Stimulated activated naive CD8-positive, alpha-beta T cell treated with anti-CD3 and anti-CD28 coated beads, Interleukin-15, Interleukin-2, amounts not matched to agents 100 ng/mL and 50 ng/mL, for 24 hours (primary cell): ENCODE data around the gene QKI.
"Not testable (repeated sequence)": the region's sequence is repeated elsewhere in the genome, so short reads cannot be mapped to it uniquely, and the experiment has no call there.

Experiments used
- H3K27ac Mint-ChIP-seq: one replicate; pipeline ENCODE4 v1.8.0; 2021; ENCODE audit warnings: mild to moderate bottlenecking, mixed read lengths
- H3K27me3 Mint-ChIP-seq: one replicate; pipeline ENCODE4 v1.8.0; 2021; ENCODE audit warnings: mixed read lengths
- H3K36me3 Mint-ChIP-seq: one replicate; pipeline ENCODE4 v1.8.0; 2021; ENCODE audit warnings: low read depth, mixed read lengths
- H3K4me1 Mint-ChIP-seq: one replicate; pipeline ENCODE4 v1.8.0; 2021; ENCODE audit warnings: low read depth, mixed read lengths
- H3K4me3 Mint-ChIP-seq: one replicate; pipeline ENCODE4 v1.8.0; 2021; ENCODE audit warnings: mild to moderate bottlenecking, mixed read lengths
- H3K9me3 Mint-ChIP-seq: one replicate; pipeline ENCODE4 v1.8.0; 2021; ENCODE audit warnings: mixed read lengths

The QKI gene

GRCh38 chr6:163435023-163435422 is 20.5 kb downstream of the QKI start:
- Mint-ChIP-seq H3K4me3 (no peak overlapping the region), H3K27ac (no peak overlapping the region), H3K4me1 (peaks cover 69% of the 10 kb centered on the region), H3K36me3 (peaks cover 3% of the 10 kb centered on the region), H3K9me3 (no peaks in the 10 kb centered on the region), H3K27me3 (no peaks in the 10 kb centered on the region)

- Mint-ChIP-seq H3K4me3 (no peak overlapping the region), H3K27ac (no peak overlapping the region), H3K9me3 (no peaks in the 10 kb centered on the region), H3K4me1 (peaks cover 68% of the 10 kb centered on the region), H3K36me3 (peaks cover 3% of the 10 kb centered on the region), H3K27me3 (no peaks in the 10 kb centered on the region)
Measured at GRCh38 chr6:163436843-163437242, 22.3 kb downstream of the QKI start.

- Mint-ChIP-seq H3K27me3 (no peaks in the 10 kb centered on the region), H3K36me3 (peaks cover 3% of the 10 kb centered on the region), H3K9me3 (no peaks in the 10 kb centered on the region), H3K4me3 (no peak overlapping the region), H3K4me1 (peaks cover 68% of the 10 kb centered on the region), H3K27ac (no peak overlapping the region)
Measured at GRCh38 chr6:163437466-163437865, 22.9 kb downstream of the QKI start.

GRCh38 chr6:163438298-163438939 is 23.9 kb downstream of the QKI start:
- no peak overlapping the region for H3K27ac Mint-ChIP-seq
- H3K4me3 Mint-ChIP-seq: no peak overlapping the region
- peaks cover 5% of the 10 kb centered on the region for H3K36me3 Mint-ChIP-seq
- H3K9me3 Mint-ChIP-seq: no peaks in the 10 kb centered on the region
- no peaks in the 10 kb centered on the region for H3K27me3 Mint-ChIP-seq
- H3K4me1 Mint-ChIP-seq: peaks cover 62% of the 10 kb centered on the region

GRCh38 chr6:163438940-163439335 is 24.4 kb downstream of the QKI start:
- peaks cover 8% of the 10 kb centered on the region for H3K36me3 Mint-ChIP-seq
- H3K9me3 Mint-ChIP-seq: no peaks in the 10 kb centered on the region
- H3K4me3 Mint-ChIP-seq: no peak overlapping the region
- peaks cover 61% of the 10 kb centered on the region for H3K4me1 Mint-ChIP-seq
- no peaks in the 10 kb centered on the region for H3K27me3 Mint-ChIP-seq
- no peak overlapping the region for H3K27ac Mint-ChIP-seq

GRCh38 chr6:163439390-163439789 is 24.9 kb downstream of the QKI start:
- peaks cover 63% of the 10 kb centered on the region for H3K4me1 Mint-ChIP-seq
- H3K4me3 Mint-ChIP-seq, H3K27ac Mint-ChIP-seq, H3K27me3 Mint-ChIP-seq, H3K9me3 Mint-ChIP-seq: not testable (repeated sequence)
- peaks cover 11% of the 10 kb centered on the region for H3K36me3 Mint-ChIP-seq

GRCh38 chr6:163439997-163440396 is 25.5 kb downstream of the QKI start:
- H3K27me3 Mint-ChIP-seq: no peaks in the 10 kb centered on the region
- H3K9me3 Mint-ChIP-seq: no peaks in the 10 kb centered on the region
- no peak overlapping the region for H3K27ac Mint-ChIP-seq
- H3K4me1 Mint-ChIP-seq: peaks cover 61% of the 10 kb centered on the region
- H3K4me3 Mint-ChIP-seq: no peak overlapping the region
- H3K36me3 Mint-ChIP-seq: peaks cover 11% of the 10 kb centered on the region

- Mint-ChIP-seq H3K9me3 (no peaks in the 10 kb centered on the region), H3K27me3 (no peaks in the 10 kb centered on the region), H3K36me3 (peaks cover 12% of the 10 kb centered on the region), H3K4me3 (no peak overlapping the region), H3K27ac (no peak overlapping the region), H3K4me1 (peaks cover 49% of the 10 kb centered on the region)
Measured at GRCh38 chr6:163442336-163442735, 27.8 kb downstream of the QKI start.

- H3K9me3 Mint-ChIP-seq: no peaks in the 10 kb centered on the region
- H3K27me3 Mint-ChIP-seq: no peaks in the 10 kb centered on the region
- H3K4me1 Mint-ChIP-seq: peaks cover 44% of the 10 kb centered on the region
- H3K36me3 Mint-ChIP-seq: peaks cover 12% of the 10 kb centered on the region
- H3K4me3 Mint-ChIP-seq: no peak overlapping the region
- no peak overlapping the region for H3K27ac Mint-ChIP-seq
Measured at GRCh38 chr6:163444077-163444476, 29.6 kb downstream of the QKI start.

- Mint-ChIP-seq H3K4me3 (no peak overlapping the region), H3K4me1 (peaks cover 46% of the 10 kb centered on the region), H3K27me3 (no peaks in the 10 kb centered on the region), H3K9me3 (no peaks in the 10 kb centered on the region), H3K27ac (no peak overlapping the region), H3K36me3 (peaks cover 16% of the 10 kb centered on the region)
Measured at GRCh38 chr6:163446549-163446948, 32.0 kb downstream of the QKI start.

GRCh38 chr6:163449076-163449475 is 34.6 kb downstream of the QKI start:
- peaks cover 42% of the 10 kb centered on the region for H3K4me1 Mint-ChIP-seq
- peaks cover 10% of the 10 kb centered on the region for H3K36me3 Mint-ChIP-seq
- no peaks in the 10 kb centered on the region for H3K27me3 Mint-ChIP-seq
- H3K4me3 Mint-ChIP-seq: no peak overlapping the region
- no peaks in the 10 kb centered on the region for H3K9me3 Mint-ChIP-seq
- no peak overlapping the region for H3K27ac Mint-ChIP-seq

GRCh38 chr6:163454425-163454824 is 39.9 kb downstream of the QKI start:
- no peaks in the 10 kb centered on the region for H3K27me3 Mint-ChIP-seq
- H3K36me3 Mint-ChIP-seq: peaks cover 36% of the 10 kb centered on the region
- no peak overlapping the region for H3K27ac Mint-ChIP-seq
- H3K4me3 Mint-ChIP-seq: no peak overlapping the region
- no peaks in the 10 kb centered on the region for H3K9me3 Mint-ChIP-seq
- H3K4me1 Mint-ChIP-seq: peaks cover 71% of the 10 kb centered on the region

- peak overlapping the region; percentile 14 for H3K27ac Mint-ChIP-seq
- peaks cover 33% of the 10 kb centered on the region for H3K36me3 Mint-ChIP-seq
Measured at GRCh38 chr6:163455552-163455951, 41.0 kb downstream of the QKI start.

GRCh38 chr6:163457637-163458561 is 43.4 kb downstream of the QKI start:
- no peaks in the 10 kb centered on the region for H3K9me3 Mint-ChIP-seq

More at GRCh38 chr6:163455552-163455951, 41.0 kb downstream of the QKI start:
- Mint-ChIP-seq H3K27me3 (no peaks in the 10 kb centered on the region), H3K4me1 (peaks cover 74% of the 10 kb centered on the region), H3K4me3 (no peak overlapping the region), H3K9me3 (no peaks in the 10 kb centered on the region)

GRCh38 chr6:163459007-163459406 is 44.5 kb downstream of the QKI start:
- H3K9me3 Mint-ChIP-seq: no peaks in the 10 kb centered on the region
- peaks cover 83% of the 10 kb centered on the region for H3K4me1 Mint-ChIP-seq
- peak overlapping the region; percentile 74 for H3K27ac Mint-ChIP-seq
- H3K4me3 Mint-ChIP-seq: peak overlapping the region; percentile 53
- H3K36me3 Mint-ChIP-seq: peaks cover 49% of the 10 kb centered on the region
- H3K27me3 Mint-ChIP-seq: no peaks in the 10 kb centered on the region

More at GRCh38 chr6:163457637-163458561, 43.4 kb downstream of the QKI start:
- Mint-ChIP-seq H3K36me3 (peaks cover 38% of the 10 kb centered on the region), H3K4me1 (peaks cover 78% of the 10 kb centered on the region), H3K4me3 (no peak overlapping the region), H3K27me3 (no peaks in the 10 kb centered on the region), H3K27ac (peak overlapping the region; percentile 71)
